ENCODE data around the gene TMEM245. TPM values are rescaled to one million over a fixed set of nuclear protein-coding genes. Genes with fewer than 3 reads are reported as not detected.

Gene TMEM245
- polyA plus RNA-seq, 2 donors = 4.0 to 7.4 TPM

GRCh38 chr9:109082091-109082620 is 37.6 kb downstream of the TMEM245 start:
- no peaks in the 10 kb centered on the region for H3K9me3 ChIP-seq (ENCODE audit: control insufficient read depth in 2 of 2, insufficient read depth in 1 of 2, low read depth in 1 of 2, low read length in 1 of 2)
- H3K4me3 ChIP-seq (ENCODE audit: low read depth in 1 of 2, low read length in 2 of 2) = no peak overlapping the region
- no peak overlapping the region for H3K27ac ChIP-seq (ENCODE audit: low read depth in 2 of 2, low read length in 1 of 2)
- no peaks in the 10 kb centered on the region for H3K4me1 ChIP-seq (ENCODE audit: control insufficient read depth in 2 of 2, insufficient read depth in 2 of 2, low read length in 1 of 2)
- no peaks in the 10 kb centered on the region for H3K36me3 ChIP-seq (ENCODE audit: control insufficient read depth in 2 of 2, insufficient read depth in 2 of 2, low read length in 1 of 2)
- H3K27me3 ChIP-seq (ENCODE audit: control insufficient read depth in 1 of 2, insufficient read depth in 2 of 2, low read length in 2 of 2) = no peaks in the 10 kb centered on the region
- 48 to 51% methylated on average over 2 of the region's 2 CpGs for WGBS, 2 donors

DNA sequence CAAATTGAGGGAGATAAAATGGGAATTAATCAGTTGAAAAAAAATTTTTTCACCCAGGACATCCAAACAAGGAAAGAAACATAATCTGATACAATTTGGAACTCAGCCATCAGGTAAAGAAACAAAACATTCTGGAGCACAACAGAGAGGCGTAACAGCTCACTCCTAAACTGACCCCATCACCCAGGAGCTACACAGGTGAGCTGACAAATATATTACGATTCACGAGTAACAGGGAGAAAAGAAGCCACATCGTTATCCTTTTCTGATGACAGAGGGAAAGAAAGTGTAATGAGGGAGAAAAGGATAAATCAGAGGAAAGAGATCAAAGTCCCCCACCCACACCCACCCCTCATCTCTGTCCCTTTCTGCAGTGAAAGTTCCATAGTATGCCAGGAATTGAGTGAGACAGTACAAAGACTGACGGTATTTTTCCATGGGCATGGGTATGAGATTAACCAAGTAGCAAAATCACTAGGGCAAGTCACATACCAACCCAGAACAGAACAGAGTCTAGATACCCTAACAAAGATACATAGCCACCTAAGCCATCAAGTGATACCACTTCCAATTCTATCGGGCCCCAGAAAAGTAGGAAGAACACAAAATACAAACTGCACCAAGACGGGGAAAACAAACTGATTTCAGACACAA is 45.4 kb downstream of the TMEM245 start:
- Histone ChIP-seq H3K4me1 (ENCODE audit: control insufficient read depth in 2 of 2, insufficient read depth in 2 of 2, low read length in 1 of 2) (no peaks in the 10 kb centered on the region), H3K4me3 (ENCODE audit: low read depth in 1 of 2, low read length in 2 of 2) (no peak overlapping the region), H3K27me3 (ENCODE audit: control insufficient read depth in 1 of 2, insufficient read depth in 2 of 2, low read length in 2 of 2) (no peaks in the 10 kb centered on the region), H3K27ac (ENCODE audit: low read depth in 2 of 2, low read length in 1 of 2) (no peak overlapping the region), H3K9me3 (ENCODE audit: control insufficient read depth in 2 of 2, insufficient read depth in 1 of 2, low read depth in 1 of 2, low read length in 1 of 2) (no peaks in the 10 kb centered on the region), H3K36me3 (ENCODE audit: control insufficient read depth in 2 of 2, insufficient read depth in 2 of 2, low read length in 1 of 2) (peaks cover 0 to 5% of the 10 kb centered on the region in 2 donors)
- 82 to 93% methylated on average over 7 of the region's 7 CpGs for WGBS, 2 donors

DNA sequence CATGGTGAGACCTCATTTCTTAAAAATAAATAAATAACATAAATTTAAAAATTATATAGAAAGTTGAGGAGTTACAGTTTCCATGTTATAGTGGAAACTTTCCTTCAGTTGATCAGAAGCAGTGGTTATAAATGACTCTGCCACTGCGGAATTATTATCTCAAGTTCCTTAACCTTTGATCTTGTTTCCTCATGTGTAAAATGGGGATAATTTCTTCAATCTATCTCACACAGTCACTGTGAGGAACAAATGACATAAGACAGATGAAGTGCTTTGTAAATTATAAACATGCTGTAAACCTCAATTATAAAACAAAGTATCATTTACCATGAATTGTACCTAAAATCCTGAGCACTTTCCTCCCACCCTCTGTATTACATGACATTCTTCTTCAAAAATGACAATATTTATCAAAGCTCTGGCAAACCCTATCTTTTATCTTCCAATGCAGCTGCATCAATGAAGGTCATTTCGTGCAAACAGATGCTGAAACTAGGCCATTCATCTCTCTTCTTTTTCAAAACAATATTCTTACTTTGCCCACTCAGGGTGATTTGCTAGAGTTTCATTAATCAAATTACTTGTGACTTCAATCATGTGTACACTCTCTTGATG is 46.8 kb downstream of the TMEM245 start:
- H3K9me3 ChIP-seq (ENCODE audit: control insufficient read depth in 2 of 2, insufficient read depth in 1 of 2, low read depth in 1 of 2, low read length in 1 of 2) = no peaks in the 10 kb centered on the region
- no peak overlapping the region for H3K27ac ChIP-seq (ENCODE audit: low read depth in 2 of 2, low read length in 1 of 2)
- H3K36me3 ChIP-seq (ENCODE audit: control insufficient read depth in 2 of 2, insufficient read depth in 2 of 2, low read length in 1 of 2) = peaks cover 0 to 10% of the 10 kb centered on the region in 2 donors
- no peak overlapping the region for H3K4me3 ChIP-seq (ENCODE audit: low read depth in 1 of 2, low read length in 2 of 2)
- no peaks in the 10 kb centered on the region for H3K4me1 ChIP-seq (ENCODE audit: control insufficient read depth in 2 of 2, insufficient read depth in 2 of 2, low read length in 1 of 2)
- 65 to 75% methylated on average over 2 of the region's 2 CpGs for WGBS, 2 donors
- H3K27me3 ChIP-seq (ENCODE audit: control insufficient read depth in 1 of 2, insufficient read depth in 2 of 2, low read length in 2 of 2) = no peaks in the 10 kb centered on the region

DNA sequence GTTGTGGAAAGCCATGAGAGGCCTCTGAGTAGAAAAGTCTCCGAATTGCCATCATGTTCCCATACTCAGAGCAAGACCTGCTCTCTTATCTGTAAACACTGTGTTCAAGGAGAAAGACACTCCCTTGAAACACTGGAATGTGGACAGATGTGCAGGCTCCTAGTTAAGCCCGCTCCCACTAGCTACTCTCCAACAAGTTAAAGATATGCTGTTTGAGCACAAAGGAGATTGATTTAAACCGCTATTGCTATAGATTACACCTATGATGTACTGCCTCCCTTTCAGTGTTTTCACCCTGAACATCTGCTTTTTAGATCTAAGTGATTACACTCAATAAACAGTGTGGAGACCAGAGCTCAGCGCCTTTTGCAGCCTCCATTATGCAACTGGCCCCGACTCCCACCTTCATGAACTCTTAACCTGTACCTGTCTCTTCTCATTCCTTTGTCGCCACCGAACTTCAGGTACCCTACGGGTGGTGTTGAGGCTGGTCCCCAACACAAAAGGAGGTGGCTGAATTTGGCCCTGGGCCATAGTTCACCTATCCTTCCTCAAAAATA is 47.5 kb downstream of the TMEM245 start:
- no peaks in the 10 kb centered on the region for H3K4me1 ChIP-seq (ENCODE audit: control insufficient read depth in 2 of 2, insufficient read depth in 2 of 2, low read length in 1 of 2)
- no peaks in the 10 kb centered on the region for H3K27me3 ChIP-seq (ENCODE audit: control insufficient read depth in 1 of 2, insufficient read depth in 2 of 2, low read length in 2 of 2)
- H3K9me3 ChIP-seq (ENCODE audit: control insufficient read depth in 2 of 2, insufficient read depth in 1 of 2, low read depth in 1 of 2, low read length in 1 of 2) = no peaks in the 10 kb centered on the region
- 80 to 90% methylated on average over 8 of the region's 8 CpGs for WGBS, 2 donors
- peaks cover 4 to 10% of the 10 kb centered on the region in 2 donors for H3K36me3 ChIP-seq (ENCODE audit: control insufficient read depth in 2 of 2, insufficient read depth in 2 of 2, low read length in 1 of 2)
- H3K27ac ChIP-seq (ENCODE audit: low read depth in 2 of 2, low read length in 1 of 2) = no peak overlapping the region
- no peak overlapping the region for H3K4me3 ChIP-seq (ENCODE audit: low read depth in 1 of 2, low read length in 2 of 2)

DNA sequence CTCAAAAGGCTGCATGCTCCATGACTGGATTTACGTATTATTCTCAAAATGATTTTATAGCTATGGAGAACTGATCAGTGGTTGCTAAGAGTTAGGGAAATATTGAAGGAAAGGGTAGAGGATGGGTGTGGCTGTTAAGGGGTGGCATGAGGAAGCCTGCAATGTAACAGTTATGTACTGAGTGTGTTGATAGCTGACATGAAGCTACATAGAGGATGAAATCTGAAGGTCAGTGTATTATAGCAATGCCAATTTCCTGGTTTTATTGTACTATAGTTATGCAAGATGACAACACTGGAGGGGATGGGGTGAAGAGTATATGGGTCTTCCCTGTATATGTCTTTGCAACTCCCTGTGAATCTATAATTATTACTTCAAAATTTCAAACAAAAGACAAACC is 51.0 kb downstream of the TMEM245 start:
- H3K36me3 ChIP-seq (ENCODE audit: control insufficient read depth in 2 of 2, insufficient read depth in 2 of 2, low read length in 1 of 2) = peaks cover 4 to 10% of the 10 kb centered on the region in 2 donors
- WGBS, 2 donors = 95 to 98% methylated on average over 1 of the region's 1 CpG
- no peaks in the 10 kb centered on the region for H3K27me3 ChIP-seq (ENCODE audit: control insufficient read depth in 1 of 2, insufficient read depth in 2 of 2, low read length in 2 of 2)
- no peaks in the 10 kb centered on the region for H3K9me3 ChIP-seq (ENCODE audit: control insufficient read depth in 2 of 2, insufficient read depth in 1 of 2, low read depth in 1 of 2, low read length in 1 of 2)
- H3K4me1 ChIP-seq (ENCODE audit: control insufficient read depth in 2 of 2, insufficient read depth in 2 of 2, low read length in 1 of 2) = no peaks in the 10 kb centered on the region
- no peak overlapping the region for H3K4me3 ChIP-seq (ENCODE audit: low read depth in 1 of 2, low read length in 2 of 2)
- no peak overlapping the region for H3K27ac ChIP-seq (ENCODE audit: low read depth in 2 of 2, low read length in 1 of 2)

DNA sequence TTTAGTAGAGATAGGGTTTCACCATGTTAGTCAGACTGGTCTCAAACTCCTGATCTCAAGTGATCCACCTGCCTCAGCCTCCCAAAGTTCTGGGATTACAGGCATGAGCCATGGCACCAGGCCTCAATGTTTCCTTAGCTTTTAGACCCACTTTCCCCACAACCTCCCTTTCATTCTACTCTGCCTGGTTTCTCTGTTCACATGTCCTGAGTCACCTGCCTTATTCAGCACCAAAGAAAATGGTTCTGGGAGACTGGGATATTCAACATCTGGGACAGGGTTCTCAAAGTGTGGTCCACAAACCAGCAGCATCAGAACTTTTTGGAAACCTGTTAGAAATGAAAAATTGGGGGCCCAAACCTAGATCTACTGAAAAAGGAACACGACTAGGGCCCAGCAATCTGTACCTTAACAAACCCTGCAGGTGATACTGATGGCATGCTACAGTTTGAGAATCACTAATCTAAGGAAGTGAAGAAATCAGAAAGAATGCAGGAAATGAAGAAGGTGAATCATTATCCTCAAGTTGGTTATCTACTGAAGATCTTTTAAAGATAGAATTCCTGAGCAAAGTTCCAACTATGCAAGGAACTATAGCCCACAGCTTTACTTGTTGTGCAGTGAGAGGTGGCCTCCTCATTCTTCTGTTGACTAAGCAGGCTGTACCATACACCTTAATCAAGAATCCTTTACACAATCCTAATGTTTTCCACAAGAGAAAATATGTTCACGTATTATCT is 54.6 kb downstream of the TMEM245 start:
- H3K9me3 ChIP-seq (ENCODE audit: control insufficient read depth in 2 of 2, insufficient read depth in 1 of 2, low read depth in 1 of 2, low read length in 1 of 2) = no peaks in the 10 kb centered on the region
- no peak overlapping the region for H3K4me3 ChIP-seq (ENCODE audit: low read depth in 1 of 2, low read length in 2 of 2)
- H3K4me1 ChIP-seq (ENCODE audit: control insufficient read depth in 2 of 2, insufficient read depth in 2 of 2, low read length in 1 of 2) = no peaks in the 10 kb centered on the region
- WGBS, 2 donors = 92 to 95% methylated on average over 2 of the region's 2 CpGs
- no peaks in the 10 kb centered on the region for H3K27me3 ChIP-seq (ENCODE audit: control insufficient read depth in 1 of 2, insufficient read depth in 2 of 2, low read length in 2 of 2)
- H3K27ac ChIP-seq (ENCODE audit: low read depth in 2 of 2, low read length in 1 of 2) = no peak overlapping the region
- H3K36me3 ChIP-seq (ENCODE audit: control insufficient read depth in 2 of 2, insufficient read depth in 2 of 2, low read length in 1 of 2) = peaks cover 7 to 8% of the 10 kb centered on the region in 2 donors

DNA sequence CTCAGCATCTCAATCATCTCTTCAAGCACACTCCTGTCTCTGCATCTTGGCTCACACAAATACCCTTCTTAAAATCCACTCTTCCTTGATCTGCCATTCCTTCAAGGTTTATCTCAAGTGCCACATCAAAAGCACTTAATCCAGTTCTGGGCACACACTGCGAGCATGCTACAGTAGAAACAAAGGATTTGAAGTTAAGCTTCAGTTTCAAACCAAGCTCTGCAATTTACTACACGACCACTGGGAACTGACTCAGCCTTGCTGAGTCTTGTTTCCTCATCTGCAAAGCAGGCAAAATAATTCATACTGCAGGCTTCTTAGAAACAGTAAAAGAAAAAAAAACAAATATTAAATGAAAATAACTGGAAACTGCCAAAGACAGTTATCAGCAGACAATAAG is 56.0 kb downstream of the TMEM245 start:
- Histone ChIP-seq H3K27me3 (ENCODE audit: control insufficient read depth in 1 of 2, insufficient read depth in 2 of 2, low read length in 2 of 2) (no peaks in the 10 kb centered on the region), H3K9me3 (ENCODE audit: control insufficient read depth in 2 of 2, insufficient read depth in 1 of 2, low read depth in 1 of 2, low read length in 1 of 2) (no peaks in the 10 kb centered on the region), H3K36me3 (ENCODE audit: control insufficient read depth in 2 of 2, insufficient read depth in 2 of 2, low read length in 1 of 2) (peaks cover 4 to 11% of the 10 kb centered on the region in 2 donors), H3K4me3 (ENCODE audit: low read depth in 1 of 2, low read length in 2 of 2) (no peak overlapping the region), H3K4me1 (ENCODE audit: control insufficient read depth in 2 of 2, insufficient read depth in 2 of 2, low read length in 1 of 2) (no peaks in the 10 kb centered on the region), H3K27ac (ENCODE audit: low read depth in 2 of 2, low read length in 1 of 2) (no peak overlapping the region)
- WGBS, 2 donors = 42 to 56% methylated on average over 2 of the region's 2 CpGs

DNA sequence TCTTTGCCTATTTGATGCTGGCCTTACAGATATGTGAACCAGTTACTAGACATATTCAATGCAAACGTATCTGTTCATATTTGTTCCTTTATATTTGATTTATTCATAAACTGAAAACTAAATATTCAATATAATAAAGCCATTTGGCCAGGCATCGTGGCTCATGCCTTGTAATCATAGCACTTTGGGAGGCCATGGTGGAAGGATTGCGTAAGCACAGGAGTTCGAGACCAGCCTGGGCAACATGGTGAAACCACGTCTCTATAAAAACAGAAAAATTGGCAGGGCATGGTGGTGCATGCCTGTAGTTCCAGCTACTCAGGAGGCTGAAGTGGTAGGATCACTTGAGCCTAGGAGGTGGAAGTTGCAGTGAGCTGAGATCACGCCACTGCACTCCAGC is 57.2 kb downstream of the TMEM245 start:
- WGBS, 2 donors = 88 to 91% methylated on average over 6 of the region's 6 CpGs
- no peaks in the 10 kb centered on the region for H3K9me3 ChIP-seq (ENCODE audit: control insufficient read depth in 2 of 2, insufficient read depth in 1 of 2, low read depth in 1 of 2, low read length in 1 of 2)
- H3K27me3 ChIP-seq (ENCODE audit: control insufficient read depth in 1 of 2, insufficient read depth in 2 of 2, low read length in 2 of 2) = no peaks in the 10 kb centered on the region
- H3K36me3 ChIP-seq (ENCODE audit: control insufficient read depth in 2 of 2, insufficient read depth in 2 of 2, low read length in 1 of 2) = peaks cover 2 to 9% of the 10 kb centered on the region in 2 donors
- H3K4me3 ChIP-seq (ENCODE audit: low read depth in 1 of 2, low read length in 2 of 2) = no peak overlapping the region
- no peak overlapping the region for H3K27ac ChIP-seq (ENCODE audit: low read depth in 2 of 2, low read length in 1 of 2)
- H3K4me1 ChIP-seq (ENCODE audit: control insufficient read depth in 2 of 2, insufficient read depth in 2 of 2, low read length in 1 of 2) = no peaks in the 10 kb centered on the region

- no peaks in the 10 kb centered on the region for H3K9me3 ChIP-seq (ENCODE audit: control insufficient read depth in 2 of 2, insufficient read depth in 1 of 2, low read depth in 1 of 2, low read length in 1 of 2)
- H3K4me1 ChIP-seq (ENCODE audit: control insufficient read depth in 2 of 2, insufficient read depth in 2 of 2, low read length in 1 of 2) = no peaks in the 10 kb centered on the region
- no peak overlapping the region for H3K27ac ChIP-seq (ENCODE audit: low read depth in 2 of 2, low read length in 1 of 2)
- H3K27me3 ChIP-seq (ENCODE audit: control insufficient read depth in 1 of 2, insufficient read depth in 2 of 2, low read length in 2 of 2) = no peaks in the 10 kb centered on the region
- no peak overlapping the region for H3K4me3 ChIP-seq (ENCODE audit: low read depth in 1 of 2, low read length in 2 of 2)
- 64 to 88% methylated on average over 3 of the region's 3 CpGs for WGBS, 2 donors
- peaks cover 5 to 7% of the 10 kb centered on the region in 2 donors for H3K36me3 ChIP-seq (ENCODE audit: control insufficient read depth in 2 of 2, insufficient read depth in 2 of 2, low read length in 1 of 2)
These were observed 59.6 kb downstream of the TMEM245 start for GRCh38 chr9:109060191-109060590.
